ENCODE measurements around the gene CCDC8. TPM values are rescaled to one million over a fixed set of nuclear protein-coding genes. Genes with fewer than 3 reads are reported as not detected.

CCDC8 gene
- total and polyA plus RNA-seq, 9 of the 15 experiments (the other 6 are each of a cell fraction or from before 2014, with no cell fraction given) = 0.68 to 30.8 (median 15.6) TPM

DNA sequence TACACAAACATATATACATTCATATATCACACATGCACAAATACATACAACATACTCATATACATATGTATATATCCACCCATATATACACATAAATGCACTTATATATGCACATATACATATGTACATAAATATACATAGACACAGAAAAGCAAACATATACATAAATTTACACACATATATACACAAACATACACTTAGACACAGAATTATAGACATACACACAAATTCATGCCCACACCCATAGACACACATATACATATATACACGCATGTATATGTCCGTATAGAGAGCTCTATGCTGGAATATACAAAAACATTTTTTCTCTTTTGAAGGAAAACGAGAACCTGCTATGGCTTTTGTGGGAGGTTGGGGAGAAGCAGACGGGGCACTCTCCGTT lies 37.4 kb upstream of the CCDC8 start:
- no peaks in the 10 kb centered on the region for H3K36me3 ChIP-seq (ENCODE audit: control insufficient read depth, insufficient read depth, low read length)
- intact Hi-C loops (cut with micrococcal nuclease) = no loop called here
- no peaks in the 10 kb centered on the region for H3K9me1 ChIP-seq (ENCODE audit: control insufficient read depth, insufficient read depth, low read length)
- no peaks in the 10 kb centered on the region for H3K4me1 ChIP-seq (replicated peaks in 1 of 2; ENCODE audit: control insufficient read depth in 2 of 2, insufficient read depth in 2 of 2, low read length in 2 of 2)
- in situ Hi-C loops (cut with MboI) = no loop called here
- no peak overlapping the region for H3K4me2 ChIP-seq (ENCODE audit: insufficient read depth, low read length)
- H3K4me3 ChIP-seq = no peak overlapping the region
- no TSS peak for BruUV-seq (replicated peaks)
- no peak overlapping the region for H2AFZ ChIP-seq (ENCODE audit: low read depth, low read length)
- H3K79me2 ChIP-seq (ENCODE audit: control insufficient read depth, insufficient read depth, low read length) = no peaks in the 10 kb centered on the region
- no peak for FAIRE-seq
- DNase-seq (ENCODE audit: extremely low read depth in 1 of 4, low spot score in 3 of 4) = no peak
- POLR2A ChIA-PET = interaction anchor here (1.1 kb wide), 1 partner anchor 19 kb away, joined by 4 read pairs; no protein-coding TSS in a partner anchor
- no peak for TF ChIP-seq MAFF (IDR thresholded peaks at IDR 0.05; ENCODE audit: low read length)
- no peak for TF ChIP-seq NCOA4 (IDR thresholded peaks at IDR 0.05; ENCODE audit: partially characterized antibody)
- no peak for TF ChIP-seq ZNF76 (CRISPR knock-in tag; IDR thresholded peaks at IDR 0.05; ENCODE audit: borderline replicate concordance)
- H3K27ac ChIP-seq (ENCODE audit: extremely low read depth, low read depth, low read length) = no peak overlapping the region
- WGBS (ENCODE audit: insufficient coverage, low coverage, missing lambda C conversion rate) = 1% methylated on average over 5 of the region's 5 CpGs
- CTCF ChIA-PET (ENCODE audit: low intra/inter-chr PET ratio) = no interaction called here
- peaks cover 2% of the 10 kb centered on the region for H3K9me3 ChIP-seq (replicated peaks; ENCODE audit: control insufficient read depth, insufficient read depth, low read depth, low read length)
- H3K27me3 ChIP-seq (ENCODE audit: control insufficient read depth in 2 of 2, insufficient read depth in 2 of 2, low read length in 2 of 2) = peaks cover 18 to 30% of the 10 kb centered on the region in 2 experiments
- ATAC-seq = no peak
- no peak overlapping the region for H3K9ac ChIP-seq (ENCODE audit: insufficient read depth in 1 of 2, low read depth in 2 of 2, low read length in 2 of 2)
- no peaks in the 10 kb centered on the region for H4K20me1 ChIP-seq (replicated peaks; ENCODE audit: control insufficient read depth, insufficient read depth, low read length)

DNA sequence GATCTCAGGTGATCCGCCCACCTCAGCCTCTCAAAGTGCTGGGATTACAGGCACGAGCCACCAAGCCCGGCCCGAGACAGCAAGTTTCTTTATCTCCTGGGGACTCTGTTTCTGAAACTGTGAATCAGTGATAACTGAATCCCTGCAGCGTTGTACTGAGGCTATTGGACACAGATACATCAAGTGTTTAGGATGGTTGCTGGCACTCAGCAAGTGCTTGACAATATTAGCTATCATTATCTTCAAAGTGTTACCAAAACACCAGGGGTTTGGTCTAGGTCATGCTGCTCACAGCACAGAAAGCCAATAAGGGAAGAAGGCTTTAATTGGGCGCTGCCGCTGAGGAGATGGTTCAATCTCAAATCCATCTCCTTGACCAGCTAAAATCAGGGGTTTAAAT lies 35.9 kb upstream of the CCDC8 start:
- ChIA-PET POLR2A (interaction anchor here (0.6 kb wide), 1 partner anchor 14 kb away, joined by 3 read pairs; no protein-coding TSS in a partner anchor), CTCF (ENCODE audit: low intra/inter-chr PET ratio) (no interaction called here)
- peaks cover 18 to 34% of the 10 kb centered on the region in 2 experiments for H3K27me3 ChIP-seq (ENCODE audit: control insufficient read depth in 2 of 2, insufficient read depth in 2 of 2, low read length in 2 of 2)
- ATAC-seq (no peak), FAIRE-seq (no peak), DNase-seq (ENCODE audit: extremely low read depth in 1 of 4, low spot score in 3 of 4) (no peak)
- H3K9ac ChIP-seq (ENCODE audit: insufficient read depth in 1 of 2, low read depth in 2 of 2, low read length in 2 of 2) = no peak overlapping the region
- no peaks in the 10 kb centered on the region for H3K79me2 ChIP-seq (ENCODE audit: control insufficient read depth, insufficient read depth, low read length)
- TF ChIP-seq ZNF224 (CRISPR knock-in tag; IDR thresholded peaks at IDR 0.05) = no peak
- TF ChIP-seq, protein P1, sequence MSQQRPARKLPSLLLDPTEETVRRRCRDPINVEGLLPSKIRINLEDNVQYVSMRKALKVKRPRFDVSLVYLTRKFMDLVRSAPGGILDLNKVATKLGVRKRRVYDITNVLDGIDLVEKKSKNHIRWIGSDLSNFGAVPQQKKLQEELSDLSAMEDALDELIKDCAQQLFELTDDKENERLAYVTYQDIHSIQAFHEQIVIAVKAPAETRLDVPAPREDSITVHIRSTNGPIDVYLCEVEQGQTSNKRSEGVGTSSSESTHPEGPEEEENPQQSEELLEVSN (IDR thresholded peaks at IDR 0.05; ENCODE audit: borderline replicate concordance in 1 of 2, extremely low read depth in 1 of 2, insufficient read depth in 1 of 2, insufficient read length in 1 of 2, low read depth in 1 of 2, low read length in 1 of 2, poor library complexity in 1 of 2, severe bottlenecking in 1 of 2) = no peak
- TF ChIP-seq, protein P2, sequence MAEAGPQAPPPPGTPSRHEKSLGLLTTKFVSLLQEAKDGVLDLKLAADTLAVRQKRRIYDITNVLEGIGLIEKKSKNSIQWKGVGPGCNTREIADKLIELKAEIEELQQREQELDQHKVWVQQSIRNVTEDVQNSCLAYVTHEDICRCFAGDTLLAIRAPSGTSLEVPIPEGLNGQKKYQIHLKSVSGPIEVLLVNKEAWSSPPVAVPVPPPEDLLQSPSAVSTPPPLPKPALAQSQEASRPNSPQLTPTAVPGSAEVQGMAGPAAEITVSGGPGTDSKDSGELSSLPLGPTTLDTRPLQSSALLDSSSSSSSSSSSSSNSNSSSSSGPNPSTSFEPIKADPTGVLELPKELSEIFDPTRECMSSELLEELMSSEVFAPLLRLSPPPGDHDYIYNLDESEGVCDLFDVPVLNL (CRISPR knock-in tag; IDR thresholded peaks at IDR 0.05; ENCODE audit: low read depth) = no peak
- no peak for TF ChIP-seq MIER1 (IDR thresholded peaks at IDR 0.05; ENCODE audit: low read depth)
- no peak for TF ChIP-seq KLF10 (CRISPR knock-in tag; IDR thresholded peaks at IDR 0.05)
- no peak for TF ChIP-seq NFRKB (IDR thresholded peaks at IDR 0.05; ENCODE audit: low read depth)
- no peak for TF ChIP-seq CC2D1A (IDR thresholded peaks at IDR 0.05)
- H3K36me3 ChIP-seq (ENCODE audit: control insufficient read depth, insufficient read depth, low read length) = no peaks in the 10 kb centered on the region
- 4% methylated on average over 7 of the region's 7 CpGs for WGBS (ENCODE audit: insufficient coverage, low coverage, missing lambda C conversion rate)
- H3K4me3 ChIP-seq = no peak overlapping the region
- H3K4me1 ChIP-seq (replicated peaks in 1 of 2; ENCODE audit: control insufficient read depth in 2 of 2, insufficient read depth in 2 of 2, low read length in 2 of 2) = no peaks in the 10 kb centered on the region
- no peaks in the 10 kb centered on the region for H4K20me1 ChIP-seq (replicated peaks; ENCODE audit: control insufficient read depth, insufficient read depth, low read length)
- no peak overlapping the region for H2AFZ ChIP-seq (ENCODE audit: low read depth, low read length)
- intact Hi-C loops (cut with micrococcal nuclease) (no loop called here), in situ Hi-C loops (cut with MboI) (no loop called here)
- no peak overlapping the region for H3K27ac ChIP-seq (ENCODE audit: extremely low read depth, low read depth, low read length)
- H3K9me1 ChIP-seq (ENCODE audit: control insufficient read depth, insufficient read depth, low read length) = no peaks in the 10 kb centered on the region
- no TSS peak for BruUV-seq (replicated peaks)
- peaks cover 2% of the 10 kb centered on the region for H3K9me3 ChIP-seq (replicated peaks; ENCODE audit: control insufficient read depth, insufficient read depth, low read depth, low read length)
- H3K4me2 ChIP-seq (ENCODE audit: insufficient read depth, low read length) = no peak overlapping the region
